ENCODE measurements around the gene KATNB1.

GRCh38 chr16:57727610-57728009, 8.0 kb upstream of the KATNB1 start:
- TF ChIP-seq CTCF (IDR thresholded peaks at IDR 0.05) (no peak), ATOH8 (CRISPR knock-in tag; IDR thresholded peaks at IDR 0.05; ENCODE audit: low read depth) (no peak), HDAC2 (IDR thresholded peaks at IDR 0.05) (no peak), ZFP36 (IDR thresholded peaks at IDR 0.05; ENCODE audit: borderline replicate concordance, partially characterized antibody) (no peak), RFX5 (IDR thresholded peaks at IDR 0.05) (no peak), POLR2A (IDR thresholded peaks at IDR 0.05; ENCODE audit: low read length) (no peak), PBX3 (IDR thresholded peaks at IDR 0.05) (no peak), MAZ (IDR thresholded peaks at IDR 0.05; ENCODE audit: borderline replicate concordance, low read depth, low read length) (no peak), CEBPB (IDR thresholded peaks at IDR 0.05) (no peak), HEYL (CRISPR knock-in tag; IDR thresholded peaks at IDR 0.05) (no peak), EP300 (IDR thresholded peaks at IDR 0.05) (no peak), BHLHE40 (IDR thresholded peaks at IDR 0.05; ENCODE audit: low read depth, low read length) (no peak), MYC (IDR thresholded peaks at IDR 0.05; ENCODE audit: borderline replicate concordance, low read length) (no peak)

Data from A549 (cell line).